ENCODE results near the gene ENDOG.
"Not testable (repeated sequence)": the region's sequence is repeated elsewhere in the genome, so short reads cannot be mapped to it uniquely, and the experiment has no call there.

The ENDOG gene

GRCh38 chr9:128829477-128830251, 11.4 kb downstream of the ENDOG start, which contains the start of gene SPOUT1:
SPOUT1 (minus strand) TSS chr9:128829794; CDS start chr9:128829780, 14 bp downstream.
- DNase-seq, result peak; percentile 96

DNA sequence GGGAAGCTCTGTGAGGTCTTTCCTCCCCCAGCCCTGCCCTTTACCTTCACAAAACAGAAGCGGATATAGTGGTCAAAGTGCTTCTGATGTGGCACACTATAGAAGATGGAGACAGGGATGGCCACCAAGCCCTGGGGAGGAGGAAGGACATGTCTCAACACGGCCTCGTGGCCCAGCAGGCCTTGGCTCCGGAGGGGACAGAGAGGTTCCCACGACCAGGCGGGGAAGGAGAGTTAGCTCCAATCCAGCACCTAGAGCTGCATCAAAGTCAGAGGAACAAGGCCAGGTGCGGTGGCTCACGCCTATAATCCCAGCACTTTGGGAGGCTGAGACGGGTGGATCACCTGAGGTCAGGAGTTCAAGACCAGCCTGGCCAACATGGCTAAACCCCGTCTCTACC, 15.4 kb downstream of the ENDOG start:
- no peak for DNase-seq

GRCh38 chr9:128835246-128836210, 17.2 kb downstream of the ENDOG start:
- DNase-seq, result no peak

DNA sequence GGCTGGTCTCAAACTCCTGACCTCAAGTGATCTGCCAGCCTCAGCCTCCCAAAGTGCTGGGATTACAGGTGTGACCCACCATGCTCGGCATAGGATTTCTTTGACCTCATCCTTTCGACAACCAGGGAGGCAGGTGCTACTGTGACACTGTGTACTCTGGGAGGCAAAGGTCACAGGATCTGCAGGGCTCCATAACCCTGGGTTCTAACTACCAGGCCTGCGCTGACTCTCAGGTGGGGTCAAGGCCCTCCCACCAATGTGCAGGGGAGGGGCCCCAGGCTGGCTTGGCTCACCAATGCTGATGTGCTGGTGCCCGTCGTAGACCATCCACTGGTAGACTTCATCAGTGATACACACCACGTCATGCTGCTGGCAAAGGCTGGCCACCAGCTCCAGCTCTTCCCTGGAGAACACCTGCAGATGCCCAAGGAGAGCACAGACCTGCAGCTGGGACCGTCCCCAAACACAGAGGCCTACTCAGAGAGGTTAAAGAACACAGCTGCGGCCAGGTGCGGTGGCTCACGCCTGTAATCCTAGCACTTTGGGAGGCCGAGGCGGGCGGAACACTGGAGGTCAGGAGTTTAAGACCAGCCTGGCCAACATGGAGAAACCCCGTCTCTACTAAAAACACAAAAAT, 18.3 kb downstream of the ENDOG start:
- no peak for DNase-seq

- no peak for DNase-seq
These were observed 20.0 kb downstream of the ENDOG start for GRCh38 chr9:128838338-128838737.

GRCh38 chr9:128840524-128840923, 22.2 kb downstream of the ENDOG start:
- DNase-seq, result no peak

DNA sequence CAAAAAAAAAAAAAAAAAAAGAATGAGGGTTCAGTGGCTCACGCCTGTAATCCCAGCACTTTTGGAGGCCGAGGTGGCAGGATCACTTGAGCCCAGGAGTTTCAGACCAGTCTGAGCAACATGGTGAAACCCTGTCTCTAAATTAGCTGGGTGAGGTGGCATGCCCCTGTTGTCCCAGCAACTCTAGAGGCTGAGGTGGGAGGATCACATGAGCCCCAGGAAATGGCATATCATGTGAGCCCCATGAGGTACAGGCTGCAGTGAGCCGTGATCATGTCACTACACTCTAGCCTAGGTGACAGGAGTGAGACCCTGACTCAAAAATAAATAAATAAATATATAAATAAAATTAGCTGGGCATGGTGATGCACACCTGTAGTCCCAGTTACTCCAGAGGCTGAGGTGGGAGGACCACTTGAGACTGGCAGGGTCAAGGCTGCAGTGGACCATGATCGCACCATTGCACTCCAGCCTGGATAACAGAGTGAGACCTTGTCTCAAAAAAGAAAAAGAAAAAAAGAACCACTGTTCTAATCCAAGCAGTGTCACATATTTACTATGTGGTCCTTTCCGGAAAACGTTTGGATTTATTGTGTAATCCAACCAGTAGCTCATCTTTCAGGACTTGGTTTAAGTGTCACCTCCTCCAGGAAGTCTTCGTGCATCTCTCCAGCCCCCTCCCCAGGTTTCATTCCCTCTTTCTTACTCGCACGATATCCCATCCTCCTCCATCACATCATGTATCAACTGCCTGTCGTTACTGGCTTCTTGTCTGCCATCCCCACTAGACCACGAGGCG, 23.6 kb downstream of the ENDOG start:
- no peak for DNase-seq

DNA sequence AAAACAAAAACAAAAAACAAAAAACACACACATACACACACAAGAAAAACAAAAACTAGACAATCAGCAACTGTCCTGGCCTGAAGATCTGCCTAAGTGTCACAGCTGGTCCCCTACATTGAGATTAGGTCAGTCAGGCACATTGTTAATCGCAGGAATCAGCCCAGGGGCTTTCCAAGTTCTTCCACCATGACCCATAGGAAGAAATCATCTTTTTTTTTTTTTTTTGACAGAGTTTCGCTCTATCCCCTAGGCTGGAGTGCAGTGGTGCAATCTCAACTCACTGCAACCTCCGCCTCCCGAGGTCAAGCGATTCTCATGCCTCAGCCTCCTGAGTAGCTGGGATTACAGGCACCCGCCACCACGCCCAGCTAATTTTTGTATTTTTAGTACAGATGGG, 24.9 kb downstream of the ENDOG start:
- DNase-seq, result not testable (repeated sequence)

DNA sequence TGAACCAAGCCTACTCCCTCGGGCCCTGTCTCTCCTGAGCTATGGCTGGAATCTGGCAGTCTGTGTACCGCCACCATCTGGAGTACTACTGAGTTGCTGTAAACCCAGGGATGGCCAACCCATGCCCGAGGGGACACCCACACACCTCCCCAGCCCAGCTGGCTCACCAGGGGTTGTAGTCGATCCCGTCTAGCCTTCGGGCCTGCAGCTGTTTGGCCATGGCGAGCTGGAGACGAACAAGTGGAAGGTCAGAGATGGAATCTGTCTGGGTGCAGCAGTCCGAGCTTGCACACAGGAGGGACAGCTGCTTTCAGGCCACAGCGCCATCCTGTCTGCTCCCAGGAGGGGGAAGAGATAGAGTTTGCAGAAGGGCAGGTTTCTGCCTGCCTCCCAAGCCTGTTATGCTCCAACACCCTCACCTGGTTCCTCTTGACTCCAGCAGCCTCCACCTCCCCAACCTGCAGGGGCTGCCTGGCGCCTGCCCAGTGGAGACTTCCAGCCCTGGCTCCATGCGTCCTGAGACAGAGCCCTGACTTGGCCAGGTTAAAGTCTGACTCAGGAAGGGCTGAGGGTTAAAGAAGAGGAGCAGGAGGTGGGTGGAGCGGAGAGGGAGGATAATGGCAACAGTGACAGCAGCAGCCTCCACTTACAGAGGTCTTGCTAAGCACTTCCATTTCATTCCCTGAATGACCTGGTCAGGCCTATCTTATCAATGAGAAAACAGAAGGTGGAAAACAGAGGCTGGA, 27.1 kb downstream of the ENDOG start:
- no peak for DNase-seq

DNA sequence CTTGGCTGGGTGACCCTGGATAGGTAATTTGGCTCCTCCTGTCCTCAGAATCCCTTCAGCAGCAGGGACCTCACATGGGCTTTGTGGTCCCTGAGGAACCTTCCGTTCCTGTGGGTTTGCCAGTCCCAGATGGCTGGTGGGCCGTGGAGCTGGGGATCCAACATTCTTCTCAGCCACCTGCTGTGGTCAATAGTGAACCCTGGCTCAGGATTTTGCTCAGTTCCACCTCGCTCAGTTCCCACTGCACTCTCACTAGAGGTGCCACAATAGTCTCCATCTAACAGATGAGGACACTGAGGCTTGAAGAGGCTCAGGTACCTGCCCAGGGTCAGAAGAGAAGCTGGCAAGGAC, 28.4 kb downstream of the ENDOG start:
- no peak for DNase-seq

DNA sequence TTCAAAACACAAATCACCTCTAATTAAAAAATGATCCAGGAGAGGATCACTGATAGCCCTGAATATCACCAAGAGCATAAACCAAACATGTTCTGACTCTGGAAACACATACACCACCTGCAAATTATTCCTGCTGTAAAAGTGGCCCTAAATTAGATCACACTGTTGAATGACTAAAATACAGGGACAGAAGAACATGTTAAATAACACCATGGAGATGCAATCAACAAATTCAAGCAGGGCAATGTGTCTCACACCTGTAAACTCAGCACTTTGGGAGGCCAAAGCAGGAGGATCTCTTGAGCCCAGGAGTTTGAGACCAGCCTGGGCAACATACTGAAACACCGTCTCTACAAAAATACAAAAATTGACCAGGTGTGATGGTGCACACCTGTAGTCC, 29.5 kb downstream of the ENDOG start:
- DNase-seq, result no peak

- not testable (repeated sequence) for DNase-seq
These were observed 32.7 kb downstream of the ENDOG start for GRCh38 chr9:128851024-128851423.

- not testable (repeated sequence) for DNase-seq
These were observed 33.7 kb downstream of the ENDOG start for GRCh38 chr9:128851779-128852600.

- not testable (repeated sequence) for DNase-seq
These were observed 34.3 kb downstream of the ENDOG start for GRCh38 chr9:128852646-128853045.

DNA sequence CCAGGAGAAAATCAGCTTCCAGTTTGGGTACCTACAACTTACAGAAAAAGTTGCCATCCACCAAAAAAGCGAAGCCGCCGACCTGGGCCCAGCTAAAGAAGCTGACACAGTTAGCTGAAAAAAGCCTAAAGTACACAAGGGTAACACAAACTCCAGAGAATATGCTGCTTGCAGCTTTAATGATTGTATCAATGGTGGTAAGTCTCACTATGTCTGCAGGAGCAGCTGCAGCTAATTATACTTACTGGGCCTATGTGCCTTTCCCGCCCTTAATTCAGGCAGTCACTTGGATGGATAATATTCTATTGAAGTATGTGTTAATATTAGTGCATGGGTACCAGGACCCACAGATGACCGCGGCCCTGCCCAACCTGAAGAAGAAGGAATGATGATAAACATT, 36.2 kb downstream of the ENDOG start:
- not testable (repeated sequence) for DNase-seq

DNA sequence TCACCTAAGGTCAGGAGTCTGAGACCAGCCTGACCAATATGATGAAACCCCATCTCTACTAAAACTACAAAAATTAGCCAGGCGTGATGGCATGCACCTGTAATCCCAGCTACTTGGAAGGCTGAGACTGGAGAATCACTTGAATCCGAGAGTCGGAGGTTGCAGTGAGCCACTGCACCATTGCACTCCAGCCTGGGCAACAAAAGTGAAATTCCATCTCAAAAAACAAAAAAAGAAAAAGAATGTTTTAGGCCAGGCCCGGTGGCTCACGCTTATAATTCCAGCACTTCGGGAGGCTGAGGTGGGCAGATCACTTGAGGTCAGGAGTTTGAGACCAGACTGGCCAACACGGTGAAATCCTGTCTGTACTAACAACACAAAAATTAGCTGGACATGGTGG, 40.2 kb downstream of the ENDOG start:
- not testable (repeated sequence) for DNase-seq

GRCh38 chr9:128860937-128861336, 42.6 kb downstream of the ENDOG start:
- no peak for DNase-seq

DNA sequence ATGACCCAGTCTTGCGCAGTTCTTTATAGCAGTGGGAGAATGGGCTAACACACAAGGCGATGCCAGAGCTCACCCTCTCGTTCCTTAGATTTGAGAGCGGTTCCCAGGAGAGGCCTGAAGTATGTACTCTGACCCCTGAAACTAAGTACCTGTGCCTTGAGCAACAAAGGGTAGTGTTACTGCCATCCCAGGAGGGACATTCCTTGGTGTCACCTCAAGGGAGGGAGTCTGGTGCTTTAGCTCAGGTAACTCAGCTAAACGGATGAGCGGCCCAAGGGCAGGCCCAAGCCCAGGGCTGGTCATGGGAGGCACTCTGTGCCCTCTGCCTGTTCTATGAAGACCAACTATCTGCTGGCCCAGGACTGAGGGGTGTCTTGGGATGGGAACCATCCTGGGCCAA, 43.2 kb downstream of the ENDOG start:
- DNase-seq, result no peak

GRCh38 chr9:128862401-128862851, 44.1 kb downstream of the ENDOG start:
- no peak for DNase-seq

- DNase-seq, result peak; percentile 99
These were observed 45.3 kb downstream of the ENDOG start for GRCh38 chr9:128863647-128864046.

Measured in activated CD8-positive, alpha-beta memory T cell treated with anti-CD3 and anti-CD28 coated beads, Interleukin-2, amount 50 U/mL, for 48 hours (primary cell).